GM12878 (cell line): ENCODE data around the gene DHPS. TPM values are rescaled to one million over a fixed set of nuclear protein-coding genes. Genes with fewer than 3 reads are reported as not detected.

Experiments used
- ATAC-seq: fragments of 200-7000 bp; cut with Tn5 transposase; 3 replicates; pipeline ENCODE4 v1.9.1; 2020; ENCODE audit warnings: mild to moderate bottlenecking, moderate library complexity
- BruUV-seq: library from RNA; stranded (reverse); fragments of 400-500 nt; replicated peaks from 2 replicates; lab custom pipeline; 2021; lab: Mats Ljungman, UMichigan
- CTCF ChIA-PET: fragments of 300-600 bp; sonication (Branson Sonifier 250); formaldehyde crosslinking; extraction: SDS; loops from one replicate; lab custom pipeline; 2021; ENCODE audit warnings: inconsistent platforms; lab: Yijun Ruan, JAX
- POLR2A ChIA-PET: fragments of 350-600 bp; formaldehyde crosslinking; extraction: SDS; loops from one replicate; lab custom pipeline; 2021; ENCODE audit warnings: inconsistent platforms; lab: Charles Lee
- RAD21 ChIA-PET: fragments of 300-600 bp; sonication (Branson Sonifier 250); formaldehyde crosslinking; loops from one replicate; lab custom pipeline; 2023; ENCODE audit warnings: antibody characterized with exemption; ENCODE audit not compliant: unreplicated experiment; lab: Charles Lee
- SMC1A ChIA-PET: fragments of 300-600 bp; sonication (Branson Sonifier 250); formaldehyde crosslinking; loops from one replicate; lab custom pipeline; 2023; ENCODE audit not compliant: unreplicated experiment, uncharacterized antibody; lab: Charles Lee
- DNase-seq: peaks from one replicate; pipeline ENCODE4 v3.0.0-alpha.2; 2011; ENCODE audit warnings: low read depth, low spot score
- FAIRE-seq: peaks from 3 replicates; lab custom pipeline; 2011; peaks lifted over from hg19 to GRCh38; lab: Jason Lieb, UNC
- H2AFZ ChIP-seq: 2 replicates; pipeline ENCODE4 v1.6.0; 2011; ENCODE audit warnings: low read depth, low read length, control low read depth; ENCODE audit not compliant: control insufficient read depth
- H3K27ac ChIP-seq: 2 replicates; pipeline ENCODE4 v1.5.1; 2011; ENCODE audit warnings: control low read depth; ENCODE audit not compliant: control insufficient read depth, insufficient read depth
- H3K27me3 ChIP-seq, 2 experiments: replicated peaks in 1 of 2; 2 replicates each; pipeline versions ENCODE4 v1.6.0 to v1.6.1; 2011; ENCODE audit warnings: low read length in 1 of 2; ENCODE audit not compliant: control insufficient read depth in 2 of 2, insufficient read depth in 2 of 2
- H3K36me3 ChIP-seq, 2 experiments: 2 replicates each; pipeline ENCODE4 v1.5.1; 2011; ENCODE audit warnings: low read length in 1 of 2; ENCODE audit not compliant: control insufficient read depth in 2 of 2, insufficient read depth in 2 of 2
- H3K4me1 ChIP-seq: 2 replicates; pipeline ENCODE4 v1.6.1; 2011; ENCODE audit warnings: mild to moderate bottlenecking, low read length, moderate library complexity, mixed read lengths; ENCODE audit not compliant: control insufficient read depth, insufficient read depth
- H3K4me2 ChIP-seq: 2 replicates; pipeline ENCODE4 v1.6.0; 2011; ENCODE audit warnings: control low read depth; ENCODE audit not compliant: control insufficient read depth, insufficient read depth
- H3K4me3 ChIP-seq: fragments of 200-600 bp; sonication (generic); 2 replicates; pipeline ENCODE4 v1.5.1; 2016
- H3K79me2 ChIP-seq: 2 replicates; pipeline ENCODE4 v1.6.0; 2011; ENCODE audit warnings: low read length; ENCODE audit not compliant: control insufficient read depth, insufficient read depth
- H3K9ac ChIP-seq: 2 replicates; pipeline ENCODE4 v1.8.0; 2011; ENCODE audit warnings: low read length, control low read depth, mixed read lengths; ENCODE audit not compliant: control insufficient read depth, insufficient read depth
- H3K9me3 ChIP-seq: replicated peaks from 3 replicates; pipeline ENCODE4 v1.5.1; 2011; ENCODE audit warnings: mild to moderate bottlenecking, low read length; ENCODE audit not compliant: control insufficient read depth, insufficient read depth
- H4K20me1 ChIP-seq: 2 replicates; pipeline ENCODE4 v1.6.0; 2011; ENCODE audit not compliant: control insufficient read depth, insufficient read depth
- BCL11A ChIP-seq: IDR thresholded peaks from 2 replicates; pipeline ENCODE4 v1.6.1; 2011; ENCODE audit warnings: low read depth, low read length
- E2F4 ChIP-seq: IDR thresholded peaks from 2 replicates; pipeline ENCODE4 v1.6.1; 2012; ENCODE audit warnings: low read depth, low read length, improper control_type of control experiment
- EED ChIP-seq: sonication (generic); IDR thresholded peaks from 2 replicates; pipeline ENCODE4 v1.6.1; 2016; ENCODE audit warnings: antibody characterized with exemption, low read depth
- HDAC6 ChIP-seq: fragments of 200-600 bp; sonication (generic); IDR thresholded peaks from one replicate; pipeline ENCODE4 v1.8.0; 2017; ENCODE audit warnings: antibody characterized with exemption; ENCODE audit not compliant: unreplicated experiment
- KDM1A ChIP-seq: fragments of 200-600 bp; sonication (generic); IDR thresholded peaks from 2 replicates; pipeline ENCODE4 v1.6.1; 2016; ENCODE audit warnings: borderline replicate concordance
- YY1 ChIP-seq: IDR thresholded peaks from 2 replicates; pipeline ENCODE4 v1.6.1; 2011; ENCODE audit warnings: low read depth, mild to moderate bottlenecking, low read length
- WGBS: methylation state at CpG from one replicate; pipeline ENCODE4 v1.1.6; 2016; ENCODE audit warnings: low lambda C conversion rate; ENCODE audit not compliant: insufficient replicate concordance, insufficient coverage; ENCODE audit errors: missing lambda C conversion rate; 5-methylcytosine and 5-hydroxymethylcytosine counted together
- in situ Hi-C: fragments of 300-500 bp; cut with MboI; formaldehyde crosslinking; loops from 9 replicates; pipeline ENCODE4 v1.14.3; 2018; ENCODE audit warnings: mixed read lengths
- intact Hi-C: fragments of 100-400 bp; cut with micrococcal nuclease; formaldehyde crosslinking; loops from one replicate; pipeline ENCODE4 v1.14.2; 2022; ENCODE audit not compliant: unreplicated experiment
- polyA plus RNA-seq, 11 experiments: library from polyadenylated mRNA; depleted of rRNA in 4 of 11; unstranded in 6 of 11; stranded (reverse) in 5 of 11; fragments of >200 nt; fragmentation: Nextera tagmentation in 4 of 11; fragmentation: Illumina TruSeq in 1 of 11; extraction: Ambion mirVana in 4 of 11; extraction: Trizol in 1 of 11; gene quantifications; 1 replicate in 1 of 11; 2 replicates in 10 of 11; pipeline versions ENCODE4 v1.2.1 to v1.2.3, GENCODE V29; 2011 to 2016; ENCODE audit warnings: inconsistent platforms in 2 of 11, missing spikeins in 2 of 11, low read depth in 1 of 11
- small RNA-seq: library from RNA; depleted of rRNA; stranded (forward); fragments of <200 nt; gene quantifications from one replicate; pipeline ENCODE3, GENCODE V24; 2014
- total RNA-seq, 4 experiments: library from RNA; depleted of rRNA in 3 of 4; stranded (reverse); fragments of >200 nt in 3 of 4; fragmentation: Illumina TruSeq in 1 of 4; extraction: Trizol in 1 of 4; gene quantifications; 2 replicates each; pipeline versions ENCODE4 v1.2.1 to v1.2.3, GENCODE V29; 2013 to 2021
- TF ChIP-seq, protein P1 (sequence below): IDR thresholded peaks from 2 replicates; pipeline ENCODE4 v1.6.1; 2011; ENCODE audit warnings: low read depth, low read length, improper control_type of control experiment, borderline replicate concordance

The DHPS gene
- total and polyA plus RNA-seq, 10 of the 15 experiments (the other 5 are each of a cell fraction or from before 2014, with no cell fraction given) = 36.4 to 104 (median 83.4) TPM

DNA sequence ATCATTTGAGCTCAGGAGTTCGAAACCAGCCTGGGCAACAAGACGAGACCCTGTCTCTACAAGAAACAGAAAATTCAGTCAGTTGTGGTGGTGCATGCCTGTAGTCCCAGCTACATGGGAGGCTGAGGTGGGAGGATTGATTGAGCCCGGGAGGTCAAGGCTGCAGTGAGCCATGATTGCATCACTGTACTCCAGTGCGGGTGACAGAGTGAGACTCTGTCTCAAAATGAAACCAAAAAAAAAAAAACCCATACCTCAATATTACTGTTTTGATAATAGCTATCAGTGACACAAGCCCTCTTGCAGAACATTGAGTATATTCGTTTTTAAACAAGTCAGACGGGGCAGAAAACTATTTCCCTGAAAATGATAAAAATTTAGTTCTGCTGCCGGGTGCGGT is 54.7 kb downstream of the DHPS start:
- no peak overlapping the region for H3K9ac ChIP-seq
- CTCF ChIA-PET = interaction anchor here (0.7 to 0.9 kb wide), 2 partner anchors 13 to 100 kb away, joined by 3 read pairs; no protein-coding TSS in a partner anchor
- WGBS = 48% methylated on average over 8 of the region's 8 CpGs
- SMC1A ChIA-PET = interaction anchor here (0.6 to 1.0 kb wide), 2 partner anchors 21 to 36 kb away, joined by 3 read pairs; no protein-coding TSS in a partner anchor
- in situ Hi-C loops = no loop called here
- no peak overlapping the region for H3K4me2 ChIP-seq
- TF ChIP-seq, protein P1, sequence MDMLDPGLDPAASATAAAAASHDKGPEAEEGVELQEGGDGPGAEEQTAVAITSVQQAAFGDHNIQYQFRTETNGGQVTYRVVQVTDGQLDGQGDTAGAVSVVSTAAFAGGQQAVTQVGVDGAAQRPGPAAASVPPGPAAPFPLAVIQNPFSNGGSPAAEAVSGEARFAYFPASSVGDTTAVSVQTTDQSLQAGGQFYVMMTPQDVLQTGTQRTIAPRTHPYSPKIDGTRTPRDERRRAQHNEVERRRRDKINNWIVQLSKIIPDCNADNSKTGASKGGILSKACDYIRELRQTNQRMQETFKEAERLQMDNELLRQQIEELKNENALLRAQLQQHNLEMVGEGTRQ = no peak
- no peak for TF ChIP-seq EED
- TF ChIP-seq HDAC6 = no peak
- no peak for TF ChIP-seq BCL11A
- TF ChIP-seq E2F4 = no peak
- TF ChIP-seq KDM1A = no peak
- TF ChIP-seq YY1 = no peak
- TF ChIP-seq, all 136 proteins: peak for 0
- Histone ChIP-seq H3K79me2 (peaks cover 3% of the 10 kb centered on the region), H3K27me3 (no peaks in the 10 kb centered on the region), H3K4me3 (no peak overlapping the region), H2AFZ (no peak overlapping the region), H3K9me3 (peaks cover 42% of the 10 kb centered on the region), H4K20me1 (no peaks in the 10 kb centered on the region), H3K4me1 (no peaks in the 10 kb centered on the region), H3K36me3 (peaks cover 10 to 33% of the 10 kb centered on the region in 2 experiments), H3K27ac (no peak overlapping the region)
- no peak for ATAC-seq
- POLR2A ChIA-PET = no interaction called here
- no peak for DNase-seq
- no TSS peak for BruUV-seq
- no peak for FAIRE-seq
- intact Hi-C loops = no loop called here
- RAD21 ChIA-PET = no interaction called here

Small RNAs within 50 kb of the gene (small RNA-seq; reads per million reads assigned to genes)
- 41.0 reads per million, percentile 98 among the genes with 10 or more reads in this experiment for gene SNORD41

Other genes starting within 250 kb of the DHPS start
Only the 7 nearest of the 24 such genes appear.
- gene MAN2B1, start 15.1 kb downstream of the DHPS start, total RNA-seq (2014; rRNA removed) = 132 and 149 TPM in 2 replicates
- gene MAN2B1, start 15.1 kb downstream of the DHPS start, total RNA-seq (2014; rRNA removed; fragmentation: Illumina TruSeq; extraction: Trizol) = 58.4 and 63.5 TPM in 2 replicates
- gene MAN2B1, start 15.1 kb downstream of the DHPS start, total RNA-seq (2021) = 209 and 224 TPM in 2 replicates
- 18.2 and 48.7 TPM in 2 replicates for gene MAN2B1, start 15.1 kb downstream of the DHPS start, polyA plus RNA-seq (2011; rRNA removed)
- gene MAN2B1, start 15.1 kb downstream of the DHPS start, polyA plus RNA-seq (2014; fragmentation: Illumina TruSeq; extraction: Trizol) = 29.5 and 60.4 TPM in 2 replicates
- gene MAN2B1, start 15.1 kb downstream of the DHPS start, polyA plus RNA-seq (2014; fragmentation: Nextera tagmentation; extraction: Ambion mirVana) = 10 to 100 TPM in 1 of 2 experiments, 1 to 10 TPM in 1; 7.6 to 33.6 TPM
- 99.2 and 104 TPM in 2 replicates for gene MAN2B1, start 15.1 kb downstream of the DHPS start, polyA plus RNA-seq (2014; rRNA removed)
- gene MAN2B1, start 15.1 kb downstream of the DHPS start, polyA plus RNA-seq (2016; fragmentation: Nextera tagmentation; extraction: Ambion mirVana) = 100 to 1,000 TPM; 118 to 133 TPM
- 12.2 and 14.0 TPM in 2 replicates for gene WDR83, start 15.1 kb downstream of the DHPS start, total RNA-seq (2014; rRNA removed)
- 6.7 and 9.1 TPM in 2 replicates for gene WDR83, start 15.1 kb downstream of the DHPS start, total RNA-seq (2014; rRNA removed; fragmentation: Illumina TruSeq; extraction: Trizol)
- gene WDR83, start 15.1 kb downstream of the DHPS start, total RNA-seq (2021) = 16.0 TPM in 2 replicates
- gene WDR83, start 15.1 kb downstream of the DHPS start, polyA plus RNA-seq (2011; rRNA removed) = 5.4 and 7.6 TPM in 2 replicates
- gene WDR83, start 15.1 kb downstream of the DHPS start, polyA plus RNA-seq (2014; fragmentation: Illumina TruSeq; extraction: Trizol) = 2.2 and 4.5 TPM in 2 replicates
- gene WDR83, start 15.1 kb downstream of the DHPS start, polyA plus RNA-seq (2014; fragmentation: Nextera tagmentation; extraction: Ambion mirVana) = 1 to 10 TPM in 1 of 2 experiments, under 1 TPM in 1; 0.58 to 2.3 TPM
- 12.6 and 16.5 TPM in 2 replicates for gene WDR83, start 15.1 kb downstream of the DHPS start, polyA plus RNA-seq (2014; rRNA removed)
- gene WDR83, start 15.1 kb downstream of the DHPS start, polyA plus RNA-seq (2016; fragmentation: Nextera tagmentation; extraction: Ambion mirVana) = 10 to 100 TPM; 15.0 to 17.7 TPM
- gene GNG14, start 6.1 kb upstream of the DHPS start, total RNA-seq (2014; rRNA removed) = not detected in 2 replicates
- gene GNG14, start 6.1 kb upstream of the DHPS start, total RNA-seq (2014; rRNA removed; fragmentation: Illumina TruSeq; extraction: Trizol) = not detected in 2 replicates
- not detected in 2 replicates for gene GNG14, start 6.1 kb upstream of the DHPS start, total RNA-seq (2021)
- not detected in 2 replicates for gene GNG14, start 6.1 kb upstream of the DHPS start, polyA plus RNA-seq (2011; rRNA removed)
- not detected in 2 replicates for gene GNG14, start 6.1 kb upstream of the DHPS start, polyA plus RNA-seq (2014; fragmentation: Illumina TruSeq; extraction: Trizol)
- gene GNG14, start 6.1 kb upstream of the DHPS start, polyA plus RNA-seq (2014; fragmentation: Nextera tagmentation; extraction: Ambion mirVana) = not detected
- not detected in 2 replicates for gene GNG14, start 6.1 kb upstream of the DHPS start, polyA plus RNA-seq (2014; rRNA removed)
- not detected for gene GNG14, start 6.1 kb upstream of the DHPS start, polyA plus RNA-seq (2016; fragmentation: Nextera tagmentation; extraction: Ambion mirVana)
- 11.8 and 14.8 TPM in 2 replicates for gene FBXW9, start 14.8 kb upstream of the DHPS start, total RNA-seq (2014; rRNA removed)
- gene FBXW9, start 14.8 kb upstream of the DHPS start, total RNA-seq (2014; rRNA removed; fragmentation: Illumina TruSeq; extraction: Trizol) = 3.7 and 4.0 TPM in 2 replicates
- 10.4 and 12.8 TPM in 2 replicates for gene FBXW9, start 14.8 kb upstream of the DHPS start, total RNA-seq (2021)
- 1.8 and 4.3 TPM in 2 replicates for gene FBXW9, start 14.8 kb upstream of the DHPS start, polyA plus RNA-seq (2011; rRNA removed)
- 0.16 and 1.5 TPM in 2 replicates for gene FBXW9, start 14.8 kb upstream of the DHPS start, polyA plus RNA-seq (2014; fragmentation: Illumina TruSeq; extraction: Trizol)
- 1 to 10 TPM in 1 of 2 experiments, under 1 TPM in 1; 0.21 to 1.1 TPM for gene FBXW9, start 14.8 kb upstream of the DHPS start, polyA plus RNA-seq (2014; fragmentation: Nextera tagmentation; extraction: Ambion mirVana)
- gene FBXW9, start 14.8 kb upstream of the DHPS start, polyA plus RNA-seq (2014; rRNA removed) = 13.7 and 14.4 TPM in 2 replicates
- 10 to 100 TPM; 13.3 to 13.7 TPM for gene FBXW9, start 14.8 kb upstream of the DHPS start, polyA plus RNA-seq (2016; fragmentation: Nextera tagmentation; extraction: Ambion mirVana)
- 19.0 and 26.2 TPM in 2 replicates for gene TNPO2, start 42.1 kb upstream of the DHPS start, total RNA-seq (2014; rRNA removed)
- 29.4 and 33.0 TPM in 2 replicates for gene TNPO2, start 42.1 kb upstream of the DHPS start, total RNA-seq (2014; rRNA removed; fragmentation: Illumina TruSeq; extraction: Trizol)
- gene TNPO2, start 42.1 kb upstream of the DHPS start, total RNA-seq (2021) = 79.2 and 99.7 TPM in 2 replicates
- 50.1 and 90.8 TPM in 2 replicates for gene TNPO2, start 42.1 kb upstream of the DHPS start, polyA plus RNA-seq (2011; rRNA removed)
- 26.3 and 49.0 TPM in 2 replicates for gene TNPO2, start 42.1 kb upstream of the DHPS start, polyA plus RNA-seq (2014; fragmentation: Illumina TruSeq; extraction: Trizol)
- 1 to 10 TPM; 5.5 to 9.8 TPM for gene TNPO2, start 42.1 kb upstream of the DHPS start, polyA plus RNA-seq (2014; fragmentation: Nextera tagmentation; extraction: Ambion mirVana)
- gene TNPO2, start 42.1 kb upstream of the DHPS start, polyA plus RNA-seq (2014; rRNA removed) = 75.5 and 82.0 TPM in 2 replicates
- 10 to 100 TPM; 18.4 to 23.7 TPM for gene TNPO2, start 42.1 kb upstream of the DHPS start, polyA plus RNA-seq (2016; fragmentation: Nextera tagmentation; extraction: Ambion mirVana)
- 291 and 318 TPM in 2 replicates for gene TRIR, start 52.8 kb upstream of the DHPS start, total RNA-seq (2014; rRNA removed)
- gene TRIR, start 52.8 kb upstream of the DHPS start, total RNA-seq (2014; rRNA removed; fragmentation: Illumina TruSeq; extraction: Trizol) = 113 and 124 TPM in 2 replicates
- 202 and 213 TPM in 2 replicates for gene TRIR, start 52.8 kb upstream of the DHPS start, total RNA-seq (2021)
- 174 and 229 TPM in 2 replicates for gene TRIR, start 52.8 kb upstream of the DHPS start, polyA plus RNA-seq (2011; rRNA removed)
- 126 and 147 TPM in 2 replicates for gene TRIR, start 52.8 kb upstream of the DHPS start, polyA plus RNA-seq (2014; fragmentation: Illumina TruSeq; extraction: Trizol)
- 10 to 100 TPM; 59.7 to 96.0 TPM for gene TRIR, start 52.8 kb upstream of the DHPS start, polyA plus RNA-seq (2014; fragmentation: Nextera tagmentation; extraction: Ambion mirVana)
- 426 and 483 TPM in 2 replicates for gene TRIR, start 52.8 kb upstream of the DHPS start, polyA plus RNA-seq (2014; rRNA removed)
- 100 to 1,000 TPM; 193 to 202 TPM for gene TRIR, start 52.8 kb upstream of the DHPS start, polyA plus RNA-seq (2016; fragmentation: Nextera tagmentation; extraction: Ambion mirVana)
- 109 and 118 TPM in 2 replicates for gene GET3, start 55.6 kb upstream of the DHPS start, total RNA-seq (2014; rRNA removed)
- gene GET3, start 55.6 kb upstream of the DHPS start, total RNA-seq (2014; rRNA removed; fragmentation: Illumina TruSeq; extraction: Trizol) = 56.2 and 61.4 TPM in 2 replicates
- 75.3 and 84.0 TPM in 2 replicates for gene GET3, start 55.6 kb upstream of the DHPS start, total RNA-seq (2021)
- gene GET3, start 55.6 kb upstream of the DHPS start, polyA plus RNA-seq (2011; rRNA removed) = 57.3 and 121 TPM in 2 replicates
- gene GET3, start 55.6 kb upstream of the DHPS start, polyA plus RNA-seq (2014; fragmentation: Illumina TruSeq; extraction: Trizol) = 22.7 and 76.6 TPM in 2 replicates
- gene GET3, start 55.6 kb upstream of the DHPS start, polyA plus RNA-seq (2014; fragmentation: Nextera tagmentation; extraction: Ambion mirVana) = 10 to 100 TPM; 14.5 to 22.0 TPM
- 144 and 156 TPM in 2 replicates for gene GET3, start 55.6 kb upstream of the DHPS start, polyA plus RNA-seq (2014; rRNA removed)
- gene GET3, start 55.6 kb upstream of the DHPS start, polyA plus RNA-seq (2016; fragmentation: Nextera tagmentation; extraction: Ambion mirVana) = 100 to 1,000 TPM; 126 to 139 TPM